H9 (cell line): ENCODE data around the gene ZNF783. TPM values are rescaled to one million over a fixed set of nuclear protein-coding genes. Genes with fewer than 3 reads are reported as not detected.
A peak's percentile ranks its signal among the peaks of the same experiment; 100 is the strongest.

Experiments
- DNase-seq: peaks from one replicate; pipeline ENCODE4 v3.0.0-alpha.2; 2017
- H2AFZ ChIP-seq: one replicate; pipeline ENCODE4 v1.6.1; 2013; ENCODE audit warnings: mild to moderate bottlenecking, low read length, control low read depth, moderate library complexity
- H2AK5ac ChIP-seq: 2 replicates; pipeline ENCODE4 v1.6.1; 2013; ENCODE audit warnings: low read length, control low read depth, mixed read lengths; ENCODE audit not compliant: insufficient read length
- H2BK120ac ChIP-seq: one replicate; pipeline ENCODE4 v1.6.1; 2013; ENCODE audit warnings: low read depth, mild to moderate bottlenecking, low read length, control low read depth, inconsistent platforms; ENCODE audit not compliant: poor library complexity, severe bottlenecking
- H2BK12ac ChIP-seq: 2 replicates; pipeline ENCODE4 v1.6.1; 2013; ENCODE audit warnings: low read length, control low read depth, mixed read lengths, low read depth; ENCODE audit not compliant: insufficient read length
- H2BK15ac ChIP-seq: 2 replicates; pipeline ENCODE4 v1.6.1; 2013; ENCODE audit warnings: low read depth, low read length, control low read depth
- H2BK20ac ChIP-seq: one replicate; pipeline ENCODE4 v1.6.1; 2013; ENCODE audit warnings: low read depth, mild to moderate bottlenecking, low read length, control low read depth, inconsistent platforms; ENCODE audit not compliant: poor library complexity, severe bottlenecking
- H2BK5ac ChIP-seq: 2 replicates; pipeline ENCODE4 v1.6.1; 2013; ENCODE audit warnings: low read length, control low read depth, mixed read lengths; ENCODE audit not compliant: insufficient read length
- H3K14ac ChIP-seq: 2 replicates; pipeline ENCODE4 v1.6.1; 2013; ENCODE audit warnings: low read length, control low read depth; ENCODE audit not compliant: insufficient read depth
- H3K18ac ChIP-seq: 2 replicates; pipeline ENCODE4 v1.6.1; 2013; ENCODE audit warnings: low read depth, mild to moderate bottlenecking, mixed read lengths, low read length, control low read depth; ENCODE audit not compliant: insufficient read length
- H3K23ac ChIP-seq: 2 replicates; pipeline ENCODE4 v1.6.1; 2013; ENCODE audit warnings: low read length, control low read depth, mixed read lengths, low read depth; ENCODE audit not compliant: insufficient read length
- H3K23me2 ChIP-seq: 2 replicates; pipeline ENCODE4 v1.6.1; 2013; ENCODE audit warnings: low read depth, mild to moderate bottlenecking, mixed read lengths, low read length, control low read depth; ENCODE audit not compliant: insufficient read length, poor library complexity, severe bottlenecking
- H3K27ac ChIP-seq: 2 replicates; pipeline ENCODE4 v1.5.1; 2013; ENCODE audit warnings: low read length, control low read depth, mixed read lengths, low read depth; ENCODE audit not compliant: insufficient read length
- H3K27me3 ChIP-seq: 2 replicates; pipeline ENCODE4 v1.6.1; 2013; ENCODE audit warnings: low read length, control low read depth, inconsistent platforms; ENCODE audit not compliant: insufficient read depth
- H3K4ac ChIP-seq: 2 replicates; pipeline ENCODE4 v1.6.1; 2013; ENCODE audit warnings: low read depth, mild to moderate bottlenecking, control low read depth, inconsistent platforms, low read length, moderate library complexity
- H3K4me1 ChIP-seq: 2 replicates; pipeline ENCODE4 v1.6.1; 2013; ENCODE audit warnings: low read length, control low read depth, inconsistent platforms; ENCODE audit not compliant: insufficient read depth
- H3K4me2 ChIP-seq: 2 replicates; pipeline ENCODE4 v1.6.1; 2013; ENCODE audit warnings: low read length, control low read depth, mixed read lengths; ENCODE audit not compliant: insufficient read length, insufficient read depth
- H3K56ac ChIP-seq: 2 replicates; pipeline ENCODE4 v1.6.1; 2013; ENCODE audit warnings: low read depth, mild to moderate bottlenecking, mixed read lengths, low read length, control low read depth; ENCODE audit not compliant: insufficient read length
- H3K79me1 ChIP-seq: 2 replicates; pipeline ENCODE4 v1.6.1; 2013; ENCODE audit warnings: low read depth, mild to moderate bottlenecking, moderate library complexity, low read length, control low read depth, inconsistent platforms; ENCODE audit not compliant: insufficient read depth, poor library complexity, severe bottlenecking
- H3K79me2 ChIP-seq: 2 replicates; pipeline ENCODE4 v1.6.1; 2013; ENCODE audit warnings: low read length, control low read depth, inconsistent platforms; ENCODE audit not compliant: insufficient read depth
- H3K9ac ChIP-seq: 2 replicates; pipeline ENCODE4 v1.6.1; 2013; ENCODE audit warnings: low read length, control low read depth, mixed read lengths; ENCODE audit not compliant: insufficient read length; ENCODE audit errors: extremely low read depth
- H3K9me3 ChIP-seq: one replicate; pipeline ENCODE4 v1.6.1; 2013; ENCODE audit warnings: low read depth, low read length, inconsistent platforms; ENCODE audit not compliant: control insufficient read depth
- H3T11ph ChIP-seq: one replicate; pipeline ENCODE4 v1.6.1; 2013; ENCODE audit warnings: mild to moderate bottlenecking, low read length, control low read depth, inconsistent platforms
- H4K20me1 ChIP-seq: one replicate; pipeline ENCODE4 v1.6.1; 2013; ENCODE audit not compliant: control insufficient read depth, insufficient read length, insufficient read depth
- H4K5ac ChIP-seq: 2 replicates; pipeline ENCODE4 v1.6.1; 2013; ENCODE audit warnings: low read depth, mild to moderate bottlenecking, mixed read lengths, low read length, control low read depth; ENCODE audit not compliant: insufficient read length
- H4K8ac ChIP-seq: replicated peaks from 2 replicates; pipeline ENCODE4 v1.6.1; 2013; ENCODE audit warnings: low read length, control low read depth, mixed read lengths, low read depth; ENCODE audit not compliant: insufficient read length
- H4K91ac ChIP-seq: 2 replicates; pipeline ENCODE4 v1.6.1; 2013; ENCODE audit warnings: low read depth, mild to moderate bottlenecking, moderate library complexity, mixed read lengths, low read length, control low read depth; ENCODE audit not compliant: insufficient read length
- H3K27ac Mint-ChIP-seq, 3 experiments: 2 replicates in 2 of 3; 3 replicates in 1 of 3; pipeline ENCODE4 v1.8.0; 2020 to 2021; ENCODE audit warnings: mixed read lengths in 3 of 3, mild to moderate bottlenecking in 1 of 3, moderate library complexity in 1 of 3
- H3K27me3 Mint-ChIP-seq: 2 replicates; pipeline ENCODE4 v1.8.0; 2021; ENCODE audit warnings: low read depth, mild to moderate bottlenecking, moderate library complexity, mixed read lengths
- H3K36me3 Mint-ChIP-seq, 3 experiments: 2 replicates in 2 of 3; 3 replicates in 1 of 3; pipeline ENCODE4 v1.8.0; 2020 to 2021; ENCODE audit warnings: low read depth in 3 of 3, mixed read lengths in 3 of 3; ENCODE audit not compliant: insufficient read depth in 1 of 3
- H3K4me1 Mint-ChIP-seq, 2 experiments: 2 replicates each; pipeline ENCODE4 v1.8.0; 2020; ENCODE audit warnings: mixed read lengths in 2 of 2
- H3K4me3 Mint-ChIP-seq, 2 experiments: 2 replicates in 1 of 2; 3 replicates in 1 of 2; pipeline ENCODE4 v1.8.0; 2020 to 2021; ENCODE audit warnings: mild to moderate bottlenecking in 2 of 2, mixed read lengths in 2 of 2, moderate library complexity in 1 of 2
- H3K9me3 Mint-ChIP-seq, 2 experiments: 2 replicates in 1 of 2; 3 replicates in 1 of 2; pipeline ENCODE4 v1.8.0; 2020; ENCODE audit warnings: mild to moderate bottlenecking in 2 of 2, mixed read lengths in 2 of 2, moderate library complexity in 1 of 2
- WGBS: extraction: QIAGEN DNeasy Blood & Tissue Kit; methylation state at CpG from one replicate; pipeline ENCODE4 v1.1.7; 2013; ENCODE audit warnings: missing lambda C conversion rate, low lambda C conversion rate, mixed read lengths; ENCODE audit not compliant: insufficient read length; ENCODE audit errors: extremely low coverage; 5-methylcytosine and 5-hydroxymethylcytosine counted together
- total RNA-seq: library from RNA; stranded (reverse); gene quantifications from 2 replicates; pipeline ENCODE4 v1.2.1, GENCODE V29; 2021
- TF ChIP-seq, protein P1 (sequence below): fragments of 200-600 bp; sonication (generic); conservative IDR thresholded peaks from 3 replicates; pipeline ENCODE4 v1.8.0; 2021; ENCODE audit warnings: antibody characterized with exemption, mild to moderate bottlenecking

The ZNF783 gene
- total RNA-seq, 1 experiment from 2014 or later, result 13.6 TPM

DNA sequence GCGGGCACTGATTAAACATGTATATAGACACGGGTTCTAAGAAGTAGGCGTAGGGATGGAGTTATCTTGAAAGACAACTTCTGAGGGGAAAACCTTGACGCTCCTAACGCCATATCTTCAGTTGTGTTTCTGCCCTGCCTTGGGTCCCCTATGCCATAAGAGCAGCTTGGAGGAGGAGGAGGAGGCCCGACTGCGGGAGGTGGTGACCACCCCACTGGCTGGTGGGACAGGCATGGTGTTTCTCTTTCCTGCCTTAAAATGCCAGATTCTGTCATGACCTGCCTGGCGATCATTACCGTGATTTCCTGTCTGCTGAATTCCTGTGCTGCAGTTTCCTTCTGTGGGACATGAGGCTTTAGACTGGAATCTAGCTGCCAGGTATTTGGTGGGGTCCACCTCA lies 15.9 kb downstream of the ZNF783 start:
- H4K8ac ChIP-seq, result no peak overlapping the region
- no peak overlapping the region for H4K5ac ChIP-seq
- no peaks in the 10 kb centered on the region for H3K4me1 ChIP-seq
- H2BK20ac ChIP-seq, result no peak overlapping the region
- H2BK15ac ChIP-seq, result no peak overlapping the region
- no peak overlapping the region for H2BK5ac ChIP-seq
- H3K36me3 Mint-ChIP-seq, result peaks cover 44 to 57% (median 56%) of the 10 kb centered on the region in 3 experiments
- no CpG with 5 or more reads among the region's 9 CpGs for WGBS
- H3K79me2 ChIP-seq, result no peaks in the 10 kb centered on the region
- H3K23me2 ChIP-seq, result no peaks in the 10 kb centered on the region
- H3K56ac ChIP-seq, result no peak overlapping the region
- H3T11ph ChIP-seq, result no peak overlapping the region
- no peak for DNase-seq
- no peak overlapping the region for H3K18ac ChIP-seq
- no peak overlapping the region for H3K23ac ChIP-seq
- no peak overlapping the region for H3K4me2 ChIP-seq
- H3K4ac ChIP-seq, result no peak overlapping the region
- no peak overlapping the region for H2BK120ac ChIP-seq
- H3K9me3 Mint-ChIP-seq, result peaks cover 0 to 3% of the 10 kb centered on the region in 2 experiments; a peak in 1 of 5 replicates
- TF ChIP-seq, protein P1, sequence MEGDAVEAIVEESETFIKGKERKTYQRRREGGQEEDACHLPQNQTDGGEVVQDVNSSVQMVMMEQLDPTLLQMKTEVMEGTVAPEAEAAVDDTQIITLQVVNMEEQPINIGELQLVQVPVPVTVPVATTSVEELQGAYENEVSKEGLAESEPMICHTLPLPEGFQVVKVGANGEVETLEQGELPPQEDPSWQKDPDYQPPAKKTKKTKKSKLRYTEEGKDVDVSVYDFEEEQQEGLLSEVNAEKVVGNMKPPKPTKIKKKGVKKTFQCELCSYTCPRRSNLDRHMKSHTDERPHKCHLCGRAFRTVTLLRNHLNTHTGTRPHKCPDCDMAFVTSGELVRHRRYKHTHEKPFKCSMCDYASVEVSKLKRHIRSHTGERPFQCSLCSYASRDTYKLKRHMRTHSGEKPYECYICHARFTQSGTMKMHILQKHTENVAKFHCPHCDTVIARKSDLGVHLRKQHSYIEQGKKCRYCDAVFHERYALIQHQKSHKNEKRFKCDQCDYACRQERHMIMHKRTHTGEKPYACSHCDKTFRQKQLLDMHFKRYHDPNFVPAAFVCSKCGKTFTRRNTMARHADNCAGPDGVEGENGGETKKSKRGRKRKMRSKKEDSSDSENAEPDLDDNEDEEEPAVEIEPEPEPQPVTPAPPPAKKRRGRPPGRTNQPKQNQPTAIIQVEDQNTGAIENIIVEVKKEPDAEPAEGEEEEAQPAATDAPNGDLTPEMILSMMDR, result no peak
- no peak overlapping the region for H2AFZ ChIP-seq
- no peak overlapping the region for H3K27ac ChIP-seq
- peak overlapping the region; percentile 20 for H2BK12ac ChIP-seq
- no peaks in the 10 kb centered on the region for H4K20me1 ChIP-seq
- H4K91ac ChIP-seq, result no peak overlapping the region
- H3K9me3 ChIP-seq, result no peaks in the 10 kb centered on the region
- H3K4me3 Mint-ChIP-seq, result no peak overlapping the region
- H3K27me3 ChIP-seq, result no peaks in the 10 kb centered on the region
- no peaks in the 10 kb centered on the region for H3K79me1 ChIP-seq
- H3K9ac ChIP-seq, result no peak overlapping the region
- H3K27me3 Mint-ChIP-seq, result peaks cover 4% of the 10 kb centered on the region; the same call in 1 of the 2 replicates
- no peak overlapping the region for H3K14ac ChIP-seq
- H3K4me1 Mint-ChIP-seq, result no peaks in the 10 kb centered on the region
- no peak overlapping the region; a peak in 1 of 7 replicates for H3K27ac Mint-ChIP-seq
- no peak overlapping the region for H2AK5ac ChIP-seq
